Measurements from ENCODE around the gene TMEM53.

- TF ChIP-seq CTCF (conservative IDR thresholded peaks at IDR 0.05) (no peak), ZFX (IDR thresholded peaks at IDR 0.05) (no peak)
These were observed 587 bp downstream of the TMEM53 start for GRCh38 chr1:44673675-44674112.

All from C4-2B (cell line).